ENCODE results near the gene PODXL2.
"Not testable (repeated sequence)": the region's sequence is repeated elsewhere in the genome, so short reads cannot be mapped to it uniquely, and the experiment has no call there.

GRCh38 chr3:127704840-127705239 is 75.9 kb downstream of the PODXL2 start:
- TF ChIP-seq POLR2AphosphoS5 (IDR thresholded peaks at IDR 0.05; ENCODE audit: low read depth, low read length); CTCF (IDR thresholded peaks at IDR 0.05); REST (IDR thresholded peaks at IDR 0.05; ENCODE audit: insufficient read depth in 1 of 2, low read depth in 2 of 2, low read length in 1 of 2); TCF7L2 (IDR thresholded peaks at IDR 0.05; ENCODE audit: low read depth, low read length); SIN3A (IDR thresholded peaks at IDR 0.05; ENCODE audit: borderline replicate concordance, insufficient read depth, low read depth, low read length): not testable (repeated sequence)

Measured in Panc1 (cell line).